ENCODE measurements around the gene TBXAS1.

The TBXAS1 gene

GRCh38 chr7:139857791-139858190, 28.7 kb downstream of the TBXAS1 start:
- DNase-seq: no peak

GRCh38 chr7:139860090-139860775, 31.2 kb downstream of the TBXAS1 start:
- peak; percentile 16 for DNase-seq

GRCh38 chr7:139861803-139862202, 32.7 kb downstream of the TBXAS1 start:
- no peak for DNase-seq

- DNase-seq: no peak
These were observed 37.2 kb downstream of the TBXAS1 start for GRCh38 chr7:139866047-139866837.

GRCh38 chr7:139867847-139868246, 38.8 kb downstream of the TBXAS1 start:
- no peak for DNase-seq

- DNase-seq: no peak
These were observed 40.8 kb downstream of the TBXAS1 start for GRCh38 chr7:139869886-139870285.

- DNase-seq: no peak
These were observed 41.3 kb downstream of the TBXAS1 start for GRCh38 chr7:139870380-139870779.

GRCh38 chr7:139871331-139871730, 42.3 kb downstream of the TBXAS1 start:
- no peak for DNase-seq

- no peak for DNase-seq
These were observed 42.8 kb downstream of the TBXAS1 start for GRCh38 chr7:139871820-139872219.

GRCh38 chr7:139873593-139874301, 44.7 kb downstream of the TBXAS1 start:
- no peak for DNase-seq

- no peak for DNase-seq
These were observed 45.2 kb downstream of the TBXAS1 start for GRCh38 chr7:139874302-139874629.

GRCh38 chr7:139875821-139876241, 46.8 kb downstream of the TBXAS1 start:
- no peak for DNase-seq

GRCh38 chr7:139876622-139877283, 47.7 kb downstream of the TBXAS1 start:
- DNase-seq: no peak

- no peak for DNase-seq
These were observed 54.8 kb downstream of the TBXAS1 start for GRCh38 chr7:139883814-139884213.

- no peak for DNase-seq
These were observed 55.4 kb downstream of the TBXAS1 start for GRCh38 chr7:139884441-139884840.

GRCh38 chr7:139885511-139885910, 56.4 kb downstream of the TBXAS1 start:
- no peak for DNase-seq

- no peak for DNase-seq
These were observed 57.1 kb downstream of the TBXAS1 start for GRCh38 chr7:139886206-139886605.

- no peak for DNase-seq
These were observed 57.8 kb downstream of the TBXAS1 start for GRCh38 chr7:139886899-139887298.

GRCh38 chr7:139887992-139888481, 59.0 kb downstream of the TBXAS1 start:
- DNase-seq: no peak

GRCh38 chr7:139889186-139889871, 60.3 kb downstream of the TBXAS1 start:
- no peak for DNase-seq

GRCh38 chr7:139893461-139893860, 64.4 kb downstream of the TBXAS1 start:
- DNase-seq: no peak

- DNase-seq: no peak
These were observed 64.9 kb downstream of the TBXAS1 start for GRCh38 chr7:139893999-139894398.
